UCSD-AML1 (cell line): ENCODE data around the gene MTUS2.
"Not testable (repeated sequence)": the region's sequence is repeated elsewhere in the genome, so short reads cannot be mapped to it uniquely, and the experiment has no call there.

Experiments used
- DNase-seq: peaks from one replicate; lab custom pipeline; 2025; ENCODE audit not compliant: unreplicated experiment; lab: John Stamatoyannopoulos, UW

Gene MTUS2

GRCh38 chr13:29294821-29295220, 474.7 kb downstream of the MTUS2 start:
- no peak for DNase-seq

GRCh38 chr13:29301027-29301426, 480.9 kb downstream of the MTUS2 start:
- DNase-seq = no peak

GRCh38 chr13:29304148-29304547, 484.0 kb downstream of the MTUS2 start:
- no peak for DNase-seq

GRCh38 chr13:29310806-29311205, 490.7 kb downstream of the MTUS2 start:
- DNase-seq = no peak

- no peak for DNase-seq
Observed at GRCh38 chr13:29315847-29316246, 495.7 kb downstream of the MTUS2 start.

- DNase-seq = no peak
Observed at GRCh38 chr13:29317828-29318227, 497.7 kb downstream of the MTUS2 start.

GRCh38 chr13:29318741-29319140, 498.6 kb downstream of the MTUS2 start:
- DNase-seq = no peak

- no peak for DNase-seq
Observed at GRCh38 chr13:29319451-29319850, 499.3 kb downstream of the MTUS2 start.

- DNase-seq = no peak
Observed at GRCh38 chr13:29323954-29324353, 503.8 kb downstream of the MTUS2 start.

- no peak for DNase-seq
Observed at GRCh38 chr13:29324601-29325000, 504.5 kb downstream of the MTUS2 start.

- DNase-seq = no peak
Observed at GRCh38 chr13:29328501-29328900, 508.4 kb downstream of the MTUS2 start.

- no peak for DNase-seq
Observed at GRCh38 chr13:29336356-29336755, 516.2 kb downstream of the MTUS2 start.

- no peak for DNase-seq
Observed at GRCh38 chr13:29339386-29340272, 519.5 kb downstream of the MTUS2 start.

GRCh38 chr13:29345860-29346582, 525.9 kb downstream of the MTUS2 start:
- not testable (repeated sequence) for DNase-seq

- DNase-seq = no peak
Observed at GRCh38 chr13:29355029-29355428, 534.9 kb downstream of the MTUS2 start.

- no peak for DNase-seq
Observed at GRCh38 chr13:29359181-29359580, 539.0 kb downstream of the MTUS2 start.

GRCh38 chr13:29361716-29362115, 541.6 kb downstream of the MTUS2 start:
- no peak for DNase-seq

- peak; percentile 21 for DNase-seq
Observed at GRCh38 chr13:29362849-29363604, 542.9 kb downstream of the MTUS2 start.

- DNase-seq = no peak
Observed at GRCh38 chr13:29369060-29369743, 549.1 kb downstream of the MTUS2 start.

GRCh38 chr13:29379281-29379680, 559.1 kb downstream of the MTUS2 start:
- DNase-seq = no peak

GRCh38 chr13:29379865-29380264, 559.7 kb downstream of the MTUS2 start:
- DNase-seq = no peak
